A549 (cell line): ENCODE results near the gene PLCB4. TPM values are rescaled to one million over a fixed set of nuclear protein-coding genes. Genes with fewer than 3 reads are reported as not detected.

Source experiments
- ATAC-seq, 2 experiments: fragments of 200-7000 bp in 1 of 2; fragments of >200 bp in 1 of 2; cut with Nextera tagmentation in 1 of 2; cut with Tn5 transposase in 1 of 2; 3 replicates each; pipeline versions ENCODE4 v1.8.0 to v1.9.1; 2018 to 2020; ENCODE audit warnings: mild to moderate bottlenecking in 1 of 2, moderate library complexity in 1 of 2
- CTCF ChIA-PET: fragments of 300-600 bp; sonication (Branson Sonifier 250); formaldehyde crosslinking; extraction: SDS; loops from one replicate; lab custom pipeline; 2021; ENCODE audit warnings: antibody characterized with exemption, inconsistent platforms; lab: Yijun Ruan, JAX
- POLR2A ChIA-PET: fragments of 350-600 bp; formaldehyde crosslinking; extraction: SDS; loops from one replicate; lab custom pipeline; 2021; ENCODE audit warnings: antibody characterized with exemption, inconsistent platforms; lab: Yijun Ruan, JAX
- DNase-seq, 2 experiments: peaks; one replicate each; pipeline versions ENCODE4 v3.0.0 to v3.0.0-alpha.2; 2011 to 2016; ENCODE audit warnings: low read depth in 1 of 2, low spot score in 1 of 2
- FAIRE-seq: peaks from 2 replicates; lab custom pipeline; 2011; peaks lifted over from hg19 to GRCh38; lab: Jason Lieb, UNC
- H3K27ac ChIP-seq, 2 experiments: fragments of >200 bp; sonication (Bioruptor Twin); formaldehyde crosslinking; 3 replicates each; pipeline ENCODE4 v1.5.1; 2016 to 2017
- H3K4me1 ChIP-seq: fragments of >200 bp; sonication (Bioruptor Twin); formaldehyde crosslinking; 3 replicates; pipeline ENCODE4 v1.6.1; 2016
- H3K4me2 ChIP-seq: fragments of >200 bp; sonication (Bioruptor Twin); formaldehyde crosslinking; 3 replicates; pipeline ENCODE4 v1.6.1; 2016
- H3K4me3 ChIP-seq: fragments of >200 bp; sonication (Bioruptor Twin); formaldehyde crosslinking; 3 replicates; pipeline ENCODE4 v1.5.1; 2016
- H3K9me3 ChIP-seq: fragments of >200 bp; sonication (Bioruptor Twin); formaldehyde crosslinking; 3 replicates; pipeline ENCODE4 v1.6.1; 2016
- CBX8 ChIP-seq: fragments of 200-600 bp; sonication (generic); IDR thresholded peaks from 2 replicates; pipeline ENCODE4 v1.6.1; 2016
- EP300 ChIP-seq, 2 experiments: fragments of >200 bp; sonication (Bioruptor Twin); formaldehyde crosslinking; IDR thresholded peaks; 2 replicates in 1 of 2; 3 replicates in 1 of 2; pipeline ENCODE4 v1.6.1; 2016 to 2017
- ESRRA ChIP-seq: fragments of 150-350 bp; IDR thresholded peaks from 2 replicates; pipeline ENCODE4 v1.6.1; 2014; ENCODE audit warnings: mild to moderate bottlenecking, low read length, borderline replicate concordance
- FOSB ChIP-seq: fragments of 250-450 bp; sonication (Bioruptor Pico); IDR thresholded peaks from 2 replicates; pipeline ENCODE4 v1.5.0; 2020; ENCODE audit warnings: mild to moderate bottlenecking, moderate library complexity
- FOSL2 ChIP-seq, 2 experiments: fragments of 450-650 bp in 1 of 2; fragments of >200 bp in 1 of 2; sonication (Bioruptor Twin) in 1 of 2; formaldehyde crosslinking; IDR thresholded peaks; 2 replicates each; pipeline versions ENCODE4 v1.5.0 to v1.6.1; 2016 to 2020; ENCODE audit warnings: mild to moderate bottlenecking in 1 of 2, moderate library complexity in 1 of 2
- GATA3 ChIP-seq: IDR thresholded peaks from 2 replicates; pipeline ENCODE4 v1.6.1; 2012; ENCODE audit warnings: borderline replicate concordance
- HOXA7 ChIP-seq: fragments of 250-450 bp; sonication (Bioruptor Pico); IDR thresholded peaks from 2 replicates; pipeline ENCODE4 v1.5.0; 2020; ENCODE audit warnings: mild to moderate bottlenecking, moderate library complexity
- HOXB13 ChIP-seq: fragments of 250-450 bp; sonication (Bioruptor Pico); IDR thresholded peaks from 2 replicates; pipeline ENCODE4 v1.5.0; 2020; ENCODE audit warnings: low read depth, mild to moderate bottlenecking, moderate library complexity
- HOXB5 ChIP-seq: fragments of 250-450 bp; sonication (Bioruptor Pico); IDR thresholded peaks from 2 replicates; pipeline ENCODE4 v1.5.0; 2020; ENCODE audit warnings: mild to moderate bottlenecking, moderate library complexity
- KDM5A ChIP-seq: fragments of 200-600 bp; sonication (generic); IDR thresholded peaks from 2 replicates; pipeline ENCODE4 v1.6.1; 2016; ENCODE audit warnings: antibody characterized with exemption, mild to moderate bottlenecking
- MAFK ChIP-seq: fragments of 450-650 bp; IDR thresholded peaks from 2 replicates; pipeline ENCODE4 v1.6.1; 2014; ENCODE audit not compliant: partially characterized antibody
- NFE2L2 ChIP-seq: fragments of 150-350 bp; conservative IDR thresholded peaks from 2 replicates; pipeline ENCODE4 v1.6.1; 2014; ENCODE audit warnings: low read length
- PBX3 ChIP-seq: IDR thresholded peaks from 2 replicates; pipeline ENCODE4 v1.6.1; 2012
- PHF8 ChIP-seq: fragments of 200-600 bp; sonication (generic); IDR thresholded peaks from 2 replicates; pipeline ENCODE4 v1.6.1; 2016; ENCODE audit warnings: low read depth, mild to moderate bottlenecking, antibody characterized with exemption, moderate library complexity, borderline replicate concordance
- RAD21 ChIP-seq, 2 experiments: fragments of >200 bp in 1 of 2; sonication (Bioruptor Twin) in 1 of 2; formaldehyde crosslinking in 1 of 2; IDR thresholded peaks in 1 of 2; conservative IDR thresholded peaks in 1 of 2; 2 replicates in 1 of 2; 3 replicates in 1 of 2; pipeline ENCODE4 v1.6.1; 2012 to 2018; ENCODE audit warnings: inconsistent platforms in 1 of 2
- RARB ChIP-seq: fragments of 250-450 bp; sonication (Bioruptor Pico); IDR thresholded peaks from 2 replicates; pipeline ENCODE4 v1.8.0; 2021; ENCODE audit warnings: mild to moderate bottlenecking, moderate library complexity
- RCOR1 ChIP-seq: fragments of 150-350 bp; IDR thresholded peaks from 2 replicates; pipeline ENCODE4 v1.6.1; 2014; ENCODE audit warnings: antibody characterized with exemption, low read length, low read depth
- REST ChIP-seq: fragments of 200-600 bp; sonication (generic); IDR thresholded peaks from 2 replicates; pipeline ENCODE4 v1.6.1; 2016; ENCODE audit warnings: antibody characterized with exemption, mild to moderate bottlenecking, moderate library complexity
- RFX5 ChIP-seq: fragments of 450-650 bp; IDR thresholded peaks from 2 replicates; pipeline ENCODE4 v1.7.1; 2014; ENCODE audit warnings: antibody characterized with exemption, mild to moderate bottlenecking, moderate library complexity
- SMC3 ChIP-seq: fragments of >200 bp; sonication (Bioruptor Twin); formaldehyde crosslinking; IDR thresholded peaks from 3 replicates; pipeline ENCODE4 v1.6.1; 2018; ENCODE audit warnings: inconsistent platforms
- TFCP2L1 ChIP-seq: fragments of 250-450 bp; sonication (Bioruptor Pico); IDR thresholded peaks from 2 replicates; pipeline ENCODE4 v1.5.0; 2021; ENCODE audit warnings: mild to moderate bottlenecking
- WGBS: methylation state at CpG from one replicate; pipeline ENCODE4 v1.1.6; 2017; ENCODE audit errors: missing lambda C conversion rate; 5-methylcytosine and 5-hydroxymethylcytosine counted together
- polyA plus RNA-seq, 4 experiments: library from polyadenylated mRNA; depleted of rRNA in 3 of 4; stranded (reverse); fragments of >200 nt; fragmentation: RNase III in 1 of 4; extraction: RNeasy Plus Mini Kit Qiagen cat#74134 plus additional on column Dnase treatment in 1 of 4; gene quantifications; 2 replicates in 3 of 4; 3 replicates in 1 of 4; pipeline ENCODE4 v1.2.3, GENCODE V29; 2011 to 2017
- TF ChIP-seq, protein P1 (sequence below): fragments of >200 bp; sonication (Bioruptor Twin); formaldehyde crosslinking; IDR thresholded peaks from 3 replicates; pipeline ENCODE4 v1.6.1; 2016
- TF ChIP-seq, protein P2 (sequence below): IDR thresholded peaks from 2 replicates; pipeline ENCODE4 v1.6.1; 2012
- TF ChIP-seq, protein P3 (sequence below): fragments of >200 bp; sonication (Bioruptor Twin); formaldehyde crosslinking; IDR thresholded peaks from 3 replicates; pipeline ENCODE4 v1.5.1; 2016

The PLCB4 gene
- polyA plus RNA-seq, 2 of the 4 experiments (the other 2 are of a cell fraction) = 17.1 to 32.1 TPM

GRCh38 chr20:9389346-9389745 lies 320.5 kb downstream of the PLCB4 start:
- TF ChIP-seq, protein P1, sequence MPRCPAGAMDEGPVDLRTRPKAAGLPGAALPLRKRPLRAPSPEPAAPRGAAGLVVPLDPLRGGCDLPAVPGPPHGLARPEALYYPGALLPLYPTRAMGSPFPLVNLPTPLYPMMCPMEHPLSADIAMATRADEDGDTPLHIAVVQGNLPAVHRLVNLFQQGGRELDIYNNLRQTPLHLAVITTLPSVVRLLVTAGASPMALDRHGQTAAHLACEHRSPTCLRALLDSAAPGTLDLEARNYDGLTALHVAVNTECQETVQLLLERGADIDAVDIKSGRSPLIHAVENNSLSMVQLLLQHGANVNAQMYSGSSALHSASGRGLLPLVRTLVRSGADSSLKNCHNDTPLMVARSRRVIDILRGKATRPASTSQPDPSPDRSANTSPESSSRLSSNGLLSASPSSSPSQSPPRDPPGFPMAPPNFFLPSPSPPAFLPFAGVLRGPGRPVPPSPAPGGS = no peak
- no peak for TF ChIP-seq FOSL2 (IDR thresholded peaks at IDR 0.05)
- TF ChIP-seq FOSL2 (CRISPR knock-in tag; IDR thresholded peaks at IDR 0.05) = no peak
- no peak for TF ChIP-seq NFE2L2
- TF ChIP-seq, protein P2, sequence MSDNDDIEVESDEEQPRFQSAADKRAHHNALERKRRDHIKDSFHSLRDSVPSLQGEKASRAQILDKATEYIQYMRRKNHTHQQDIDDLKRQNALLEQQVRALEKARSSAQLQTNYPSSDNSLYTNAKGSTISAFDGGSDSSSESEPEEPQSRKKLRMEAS = no peak
- no peak for TF ChIP-seq HOXB5 (CRISPR knock-in tag)
- TF ChIP-seq HOXA7 (CRISPR knock-in tag) = no peak
- TF ChIP-seq TFCP2L1 (CRISPR knock-in tag) = no peak
- TF ChIP-seq RAD21 (conservative IDR thresholded peaks at IDR 0.05 in 1 of 2, IDR thresholded peaks at IDR 0.05 in 1 of 2) = no peak
- TF ChIP-seq HOXB13 (CRISPR knock-in tag) = no peak
- TF ChIP-seq CBX8 = no peak
- TF ChIP-seq MAFK = no peak
- TF ChIP-seq RFX5 = no peak
- TF ChIP-seq EP300 (IDR thresholded peaks at IDR 0.05) = no peak
- TF ChIP-seq REST = no peak
- TF ChIP-seq GATA3 = no peak
- no peak for TF ChIP-seq FOSB (CRISPR knock-in tag)
- POLR2A ChIA-PET = no interaction called here
- Histone ChIP-seq H3K27ac (no peak overlapping the region), H3K4me3 (no peak overlapping the region), H3K4me2 (no peak overlapping the region), H3K4me1 (0 out of 3 replicates have a peak, but pooled peaks cover 4% of the 10 kb centered on the region), H3K9me3 (no peaks in the 10 kb centered on the region)
- 94% methylated on average over 1 of the region's 1 CpG for WGBS
- CTCF ChIA-PET = interaction anchor here (1.3 to 3.8 kb wide), 7 partner anchors 11 to 630 kb away, joined by 4 to 13 read pairs (median 9); no protein-coding TSS in a partner anchor
- DNase-seq (no peak), FAIRE-seq (no peak), ATAC-seq (no peak)

DNA sequence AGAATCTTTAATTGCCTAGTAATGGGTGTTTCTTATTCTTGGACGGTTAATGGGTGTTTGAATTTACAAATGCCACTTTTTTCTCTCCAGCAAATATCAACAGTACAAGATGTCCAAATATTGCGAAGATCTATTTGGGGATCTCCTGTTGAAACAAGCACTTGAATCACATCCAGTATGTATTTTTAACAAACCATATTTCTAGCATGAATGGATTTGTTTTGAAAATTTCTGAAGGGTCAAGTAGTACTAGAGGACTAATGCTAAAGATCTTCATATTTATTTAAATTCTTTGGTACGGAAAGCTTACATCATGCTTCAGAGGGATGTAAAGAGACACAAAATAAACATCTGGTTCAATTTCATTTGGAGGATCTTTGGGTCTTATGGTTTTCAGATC lies 321.6 kb downstream of the PLCB4 start:
- DNase-seq (no peak), ATAC-seq (no peak), FAIRE-seq (no peak)
- no peaks in the 10 kb centered on the region for H3K9me3 ChIP-seq
- WGBS = 92% methylated on average over 3 of the region's 3 CpGs
- no peak overlapping the region for H3K4me2 ChIP-seq
- CTCF ChIA-PET = interaction anchor here (1.2 to 3.8 kb wide), 6 partner anchors 18 to 631 kb away, joined by 4 to 13 read pairs (median 9); no protein-coding TSS in a partner anchor
- TF ChIP-seq RCOR1 = no peak
- no peak for TF ChIP-seq SMC3
- TF ChIP-seq, protein P3, sequence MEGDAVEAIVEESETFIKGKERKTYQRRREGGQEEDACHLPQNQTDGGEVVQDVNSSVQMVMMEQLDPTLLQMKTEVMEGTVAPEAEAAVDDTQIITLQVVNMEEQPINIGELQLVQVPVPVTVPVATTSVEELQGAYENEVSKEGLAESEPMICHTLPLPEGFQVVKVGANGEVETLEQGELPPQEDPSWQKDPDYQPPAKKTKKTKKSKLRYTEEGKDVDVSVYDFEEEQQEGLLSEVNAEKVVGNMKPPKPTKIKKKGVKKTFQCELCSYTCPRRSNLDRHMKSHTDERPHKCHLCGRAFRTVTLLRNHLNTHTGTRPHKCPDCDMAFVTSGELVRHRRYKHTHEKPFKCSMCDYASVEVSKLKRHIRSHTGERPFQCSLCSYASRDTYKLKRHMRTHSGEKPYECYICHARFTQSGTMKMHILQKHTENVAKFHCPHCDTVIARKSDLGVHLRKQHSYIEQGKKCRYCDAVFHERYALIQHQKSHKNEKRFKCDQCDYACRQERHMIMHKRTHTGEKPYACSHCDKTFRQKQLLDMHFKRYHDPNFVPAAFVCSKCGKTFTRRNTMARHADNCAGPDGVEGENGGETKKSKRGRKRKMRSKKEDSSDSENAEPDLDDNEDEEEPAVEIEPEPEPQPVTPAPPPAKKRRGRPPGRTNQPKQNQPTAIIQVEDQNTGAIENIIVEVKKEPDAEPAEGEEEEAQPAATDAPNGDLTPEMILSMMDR = no peak
- no peak for TF ChIP-seq KDM5A
- no peak for TF ChIP-seq RFX5
- no peak for TF ChIP-seq NFE2L2
- TF ChIP-seq, protein P1 = no peak
- no peak for TF ChIP-seq PHF8
- no peak for TF ChIP-seq RARB
- TF ChIP-seq ESRRA = no peak
- no peak for TF ChIP-seq PBX3
- TF ChIP-seq, all 56 proteins: peak for 0
- H3K4me1 ChIP-seq = 0 out of 3 replicates have a peak, but pooled peaks cover 4% of the 10 kb centered on the region
- POLR2A ChIA-PET = no interaction called here
- no peak overlapping the region for H3K4me3 ChIP-seq
- H3K27ac ChIP-seq = no peak overlapping the region
